GM10266 (cell line): ENCODE data around the gene POLR2H.

Experiments
- DNase-seq: peaks from one replicate; pipeline ENCODE4 v3.0.0; 2012; ENCODE audit errors: extremely low spot score
- TF ChIP-seq, protein P1 (sequence below): IDR thresholded peaks from 2 replicates; pipeline ENCODE4 v1.5.1; 2012; ENCODE audit warnings: mild to moderate bottlenecking, low read depth; ENCODE audit not compliant: control insufficient read depth, insufficient read depth; ENCODE audit errors: missing control alignments

The POLR2H gene

DNA sequence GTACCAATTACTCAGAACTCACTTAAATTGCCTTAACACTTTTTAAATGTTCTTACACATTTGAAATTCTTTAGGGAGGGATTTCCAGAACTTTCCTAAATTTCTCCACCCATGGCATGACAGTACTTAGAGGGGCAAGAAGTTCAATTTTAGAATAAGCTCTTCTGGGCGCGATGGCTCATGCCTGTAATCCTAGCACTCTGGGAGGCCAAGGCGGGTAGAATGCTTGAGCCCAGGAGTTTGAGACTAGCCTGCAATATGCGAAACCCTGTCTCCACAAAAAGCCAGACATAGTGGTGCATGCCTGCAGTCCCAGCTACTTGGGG is 13.5 kb upstream of the POLR2H start:
- DNase-seq, result no peak
- TF ChIP-seq, protein P1, sequence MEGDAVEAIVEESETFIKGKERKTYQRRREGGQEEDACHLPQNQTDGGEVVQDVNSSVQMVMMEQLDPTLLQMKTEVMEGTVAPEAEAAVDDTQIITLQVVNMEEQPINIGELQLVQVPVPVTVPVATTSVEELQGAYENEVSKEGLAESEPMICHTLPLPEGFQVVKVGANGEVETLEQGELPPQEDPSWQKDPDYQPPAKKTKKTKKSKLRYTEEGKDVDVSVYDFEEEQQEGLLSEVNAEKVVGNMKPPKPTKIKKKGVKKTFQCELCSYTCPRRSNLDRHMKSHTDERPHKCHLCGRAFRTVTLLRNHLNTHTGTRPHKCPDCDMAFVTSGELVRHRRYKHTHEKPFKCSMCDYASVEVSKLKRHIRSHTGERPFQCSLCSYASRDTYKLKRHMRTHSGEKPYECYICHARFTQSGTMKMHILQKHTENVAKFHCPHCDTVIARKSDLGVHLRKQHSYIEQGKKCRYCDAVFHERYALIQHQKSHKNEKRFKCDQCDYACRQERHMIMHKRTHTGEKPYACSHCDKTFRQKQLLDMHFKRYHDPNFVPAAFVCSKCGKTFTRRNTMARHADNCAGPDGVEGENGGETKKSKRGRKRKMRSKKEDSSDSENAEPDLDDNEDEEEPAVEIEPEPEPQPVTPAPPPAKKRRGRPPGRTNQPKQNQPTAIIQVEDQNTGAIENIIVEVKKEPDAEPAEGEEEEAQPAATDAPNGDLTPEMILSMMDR, result no peak

DNA sequence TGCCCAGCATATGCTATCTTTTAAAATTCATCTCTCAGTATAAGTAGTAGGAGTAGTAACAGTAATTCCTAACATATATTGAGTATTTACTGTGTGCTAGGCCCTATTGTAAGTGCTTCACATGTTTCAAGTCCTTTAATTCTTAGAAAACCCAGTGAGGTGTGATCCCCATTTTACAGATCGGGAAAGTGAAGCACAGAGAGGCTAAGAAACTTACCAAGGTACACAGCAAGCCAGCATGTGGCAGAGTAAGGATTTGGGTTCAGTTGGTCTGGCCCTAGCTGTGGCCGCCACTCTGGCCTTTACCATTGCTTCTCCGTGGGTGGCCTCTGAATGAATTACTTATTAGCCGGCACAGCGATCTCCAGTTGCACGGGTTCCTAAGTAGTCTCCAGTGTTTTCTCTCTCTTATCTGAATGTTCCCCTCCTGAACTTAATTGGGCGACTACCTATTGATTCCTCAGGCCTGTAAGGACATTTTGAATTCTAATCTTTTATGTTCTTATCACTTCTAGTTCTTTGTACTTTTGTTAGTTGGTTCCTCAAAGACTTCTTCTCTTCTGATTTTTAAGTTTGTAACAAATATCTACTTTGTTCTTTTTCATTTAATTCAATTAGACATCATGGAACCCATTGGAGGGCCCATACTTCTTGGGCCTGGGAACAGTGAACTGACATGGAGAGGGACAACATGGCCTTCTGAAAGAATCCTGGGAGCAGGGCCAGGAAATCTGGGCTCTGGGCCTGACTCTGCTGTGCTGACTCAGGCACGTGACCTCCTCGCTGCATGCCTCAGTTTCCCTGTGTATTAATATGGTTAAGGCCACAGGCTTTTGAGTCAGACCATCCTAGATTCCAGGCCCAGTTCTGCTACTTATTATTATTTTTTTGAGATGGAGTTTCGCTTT is 11.7 kb upstream of the POLR2H start:
- DNase-seq, result no peak
- TF ChIP-seq, protein P1, result no peak

DNA sequence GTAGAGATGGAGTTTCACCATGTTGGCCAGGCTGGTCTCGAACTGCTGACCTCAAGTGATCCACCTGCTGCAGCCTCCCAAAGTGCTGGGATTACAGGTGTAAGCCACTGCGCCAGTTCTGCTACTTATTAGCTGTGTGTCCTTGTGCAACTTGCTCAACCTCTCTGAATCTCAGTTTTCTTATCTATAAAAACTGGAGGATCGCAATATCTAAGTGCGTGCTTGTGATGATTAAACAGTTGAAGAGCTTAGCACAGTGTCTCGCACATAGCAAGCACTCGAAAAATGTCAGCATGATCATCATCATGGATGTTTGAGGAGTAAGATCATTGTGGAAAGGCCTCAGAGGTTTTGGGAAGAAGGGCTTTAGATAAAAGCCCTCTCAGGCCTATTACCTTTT is 10.9 kb upstream of the POLR2H start:
- TF ChIP-seq, protein P1, result no peak
- DNase-seq, result no peak

DNA sequence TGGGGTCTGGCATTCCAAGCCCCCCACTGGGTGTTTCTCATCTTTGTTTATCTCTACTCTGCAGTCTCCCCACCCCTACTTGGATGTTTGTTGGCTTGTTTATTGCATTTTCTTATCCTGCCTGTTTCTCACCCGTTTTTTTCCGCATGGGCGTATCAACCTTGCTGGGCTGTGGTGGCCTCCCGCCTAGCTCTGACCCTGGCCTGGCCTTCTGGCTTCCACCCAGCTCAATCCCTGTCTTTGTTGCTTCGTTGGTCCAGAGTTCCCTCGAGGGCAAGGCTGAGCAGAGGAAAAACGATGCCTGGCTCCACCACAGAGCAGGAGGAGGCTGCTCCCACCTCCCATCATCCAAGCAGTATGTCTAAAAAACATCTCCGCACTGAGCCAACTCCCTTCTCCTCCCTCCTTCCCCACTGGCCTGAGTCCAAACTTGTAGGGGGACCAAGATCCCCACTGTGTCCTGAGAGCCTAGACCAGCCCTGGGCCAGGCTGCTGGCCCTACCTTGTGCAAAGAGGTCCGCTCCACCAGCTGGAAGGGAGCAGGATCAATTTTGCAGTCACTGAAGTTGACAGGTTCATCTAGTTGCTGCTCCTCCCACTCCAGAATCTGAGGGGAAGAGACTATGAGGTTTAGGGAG is 9.9 kb upstream of the POLR2H start:
- DNase-seq, result no peak
- TF ChIP-seq, protein P1, result no peak

DNA sequence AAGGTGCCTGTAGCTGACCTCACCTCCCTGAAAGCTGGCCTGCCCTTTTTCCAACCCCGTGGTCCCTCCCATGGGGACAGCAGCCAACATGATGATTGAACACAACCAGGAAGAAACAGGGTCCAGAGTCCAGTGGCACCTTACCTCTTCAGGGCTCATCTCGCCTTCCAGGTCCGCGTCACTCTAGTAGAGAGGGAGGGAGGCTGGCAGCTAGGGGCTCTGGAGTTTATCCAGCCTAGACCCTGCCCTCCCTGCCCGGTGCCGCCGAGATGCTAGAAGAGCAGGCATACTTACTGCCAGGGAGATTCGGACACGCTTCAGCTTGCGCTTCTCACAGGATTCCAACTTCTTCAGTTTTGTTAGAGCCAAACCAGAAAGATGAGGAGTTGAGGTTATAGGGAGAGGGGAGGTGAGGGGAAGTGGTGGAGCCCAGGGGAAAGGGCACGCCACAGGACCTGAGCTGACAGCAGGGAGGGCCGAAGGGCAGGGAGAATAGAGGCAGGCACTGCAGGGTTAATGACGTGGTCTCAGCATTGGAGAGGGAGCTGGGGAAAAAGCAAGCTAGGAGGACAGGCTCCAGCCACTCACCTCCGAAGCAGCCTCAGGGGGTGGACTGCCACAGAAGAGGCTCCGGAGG is 9.2 kb upstream of the POLR2H start:
- TF ChIP-seq, protein P1, result no peak
- DNase-seq, result no peak

DNA sequence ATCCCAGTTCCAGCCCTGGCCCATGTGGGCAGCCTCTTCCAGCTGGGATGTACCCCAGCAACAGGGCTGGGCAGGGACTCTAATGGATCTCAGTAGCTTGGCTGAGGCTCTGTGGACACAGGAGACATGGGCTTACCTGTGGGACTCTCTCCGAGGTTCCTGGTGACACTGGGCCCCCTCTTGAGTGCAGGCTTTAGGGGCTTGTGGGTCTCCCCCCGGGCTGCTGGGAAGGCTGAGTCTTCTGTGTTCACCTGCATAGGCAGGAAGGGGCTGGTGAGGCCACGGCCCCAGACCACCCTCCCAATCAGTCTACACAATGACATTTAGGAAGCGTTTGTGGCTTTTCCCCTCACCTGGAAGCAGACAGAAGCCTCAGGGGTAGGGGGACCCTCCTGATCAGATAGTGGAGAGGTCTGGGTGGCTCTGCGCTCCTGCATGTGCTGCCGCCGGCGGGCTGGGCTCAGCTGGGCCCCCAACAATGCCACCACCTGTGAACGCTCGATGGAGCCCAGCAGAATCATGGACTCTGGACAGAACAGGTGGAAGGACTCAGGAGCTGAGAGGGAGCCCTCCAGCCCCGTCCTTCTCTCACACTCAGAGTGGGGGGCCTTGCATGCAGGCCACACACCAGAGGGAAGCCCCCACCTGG is 8.5 kb upstream of the POLR2H start:
- TF ChIP-seq, protein P1, result no peak

More for the DNA sequence above, 8.5 kb upstream of the POLR2H start:
- DNase-seq, result no peak
